Osteoblast (primary cell): Measurements from ENCODE around the gene SRCIN1. TPM values are rescaled to one million over a fixed set of nuclear protein-coding genes. Genes with fewer than 3 reads are reported as not detected.

ENCODE experiments used
- DNase-seq: peaks from one replicate; pipeline ENCODE4 v3.0.0; 2011; ENCODE audit warnings: low spot score, mixed read lengths; ENCODE audit not compliant: insufficient read length; ENCODE audit errors: missing footprints
- H2AFZ ChIP-seq: 2 replicates; pipeline ENCODE4 v1.6.0; 2011; ENCODE audit warnings: mild to moderate bottlenecking, low read length
- H3K27ac ChIP-seq: 2 replicates; pipeline ENCODE4 v1.5.1; 2011; ENCODE audit warnings: mild to moderate bottlenecking, low read depth, low read length, moderate library complexity
- H3K27me3 ChIP-seq: 2 replicates; pipeline ENCODE4 v1.6.0; 2012; ENCODE audit warnings: mild to moderate bottlenecking, control low read depth, inconsistent platforms, low read length, moderate library complexity; ENCODE audit not compliant: insufficient read depth
- H3K36me3 ChIP-seq: 2 replicates; pipeline ENCODE4 v1.5.1; 2011; ENCODE audit warnings: mild to moderate bottlenecking, low read length, control low read depth, moderate library complexity; ENCODE audit not compliant: insufficient read depth
- H3K4me1 ChIP-seq: 2 replicates; pipeline ENCODE4 v1.5.1; 2011; ENCODE audit warnings: mild to moderate bottlenecking, low read length, control low read depth, moderate library complexity; ENCODE audit not compliant: insufficient read depth
- H3K4me2 ChIP-seq: 2 replicates; pipeline ENCODE4 v1.6.0; 2011; ENCODE audit warnings: mild to moderate bottlenecking, low read length; ENCODE audit not compliant: insufficient read depth
- H3K4me3 ChIP-seq: fragments of 200-600 bp; sonication (generic); 3 replicates; pipeline ENCODE4 v1.5.1; 2012; ENCODE audit warnings: mild to moderate bottlenecking, low read length, inconsistent platforms; ENCODE audit not compliant: insufficient read depth
- H3K79me2 ChIP-seq: 2 replicates; pipeline ENCODE4 v1.6.0; 2012; ENCODE audit warnings: mild to moderate bottlenecking, low read length, control low read depth, inconsistent platforms; ENCODE audit not compliant: insufficient read depth
- H3K9me3 ChIP-seq: 2 replicates; pipeline ENCODE4 v1.5.1; 2011; ENCODE audit warnings: low read depth, low read length, control low read depth
- H4K20me1 ChIP-seq: 2 replicates; pipeline ENCODE4 v1.6.0; 2012; ENCODE audit warnings: mild to moderate bottlenecking, low read length, control low read depth; ENCODE audit not compliant: insufficient read depth
- CTCF ChIP-seq: IDR thresholded peaks from 2 replicates; pipeline ENCODE4 v1.5.1; 2011; ENCODE audit warnings: mild to moderate bottlenecking, low read depth, low read length, moderate library complexity; ENCODE audit errors: extremely low read depth
- total RNA-seq: library from RNA; depleted of rRNA; stranded (reverse); fragments of >200 nt; gene quantifications from 2 replicates; pipeline ENCODE4 v1.2.3, GENCODE V29; 2012

Gene SRCIN1
- total RNA-seq, 1 donor = not detected

DNA sequence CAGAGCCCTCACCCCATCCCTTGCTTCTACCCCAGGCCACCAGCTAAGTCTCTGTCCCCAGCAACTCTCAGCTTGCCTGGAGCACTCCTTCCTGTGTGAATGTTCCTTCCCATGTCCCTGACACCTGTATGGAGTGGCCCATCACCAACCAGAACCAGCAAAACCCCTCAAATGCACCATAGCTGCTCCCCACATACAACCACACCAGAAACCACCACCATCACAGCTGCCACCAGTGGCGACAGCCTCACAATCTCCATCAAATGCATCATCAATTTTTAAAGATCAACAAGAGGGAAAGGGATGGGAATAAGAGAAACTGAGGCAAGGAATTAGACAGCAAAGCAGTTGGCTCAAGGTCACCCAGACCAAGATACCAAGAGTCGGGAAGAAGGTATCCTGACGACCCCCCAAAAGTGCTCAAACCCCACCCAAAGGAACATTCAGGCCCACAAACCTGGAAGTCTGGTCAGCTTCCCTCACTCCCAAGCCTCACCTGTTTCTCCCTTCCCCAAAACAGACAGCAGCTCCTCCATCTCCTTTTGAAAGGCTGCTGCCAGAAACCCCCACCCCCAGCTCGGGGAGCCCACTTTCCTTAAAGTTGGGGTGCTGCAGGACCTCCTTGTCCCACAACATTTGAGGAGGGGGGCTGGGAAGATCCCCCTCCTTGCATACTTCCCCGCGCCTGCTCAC, 1.8 kb downstream of the SRCIN1 start:
- H3K9me3 ChIP-seq = no peaks in the 10 kb centered on the region
- no peak overlapping the region for H2AFZ ChIP-seq
- H3K4me3 ChIP-seq = no peak overlapping the region
- H3K79me2 ChIP-seq = no peaks in the 10 kb centered on the region
- H3K36me3 ChIP-seq = no peaks in the 10 kb centered on the region
- peaks cover 74% of the 10 kb centered on the region for H3K27me3 ChIP-seq
- no peak overlapping the region for H3K4me2 ChIP-seq
- H3K4me1 ChIP-seq = no peaks in the 10 kb centered on the region
- peak; percentile 56 for DNase-seq
- TF ChIP-seq CTCF = no peak
- H4K20me1 ChIP-seq = peaks cover 2% of the 10 kb centered on the region
- no peak overlapping the region for H3K27ac ChIP-seq

- DNase-seq = peak; percentile 74
- H3K27me3 ChIP-seq = peaks cover 74% of the 10 kb centered on the region
These were observed 2.6 kb downstream of the SRCIN1 start for GRCh38 chr17:38602956-38603785.

DNA sequence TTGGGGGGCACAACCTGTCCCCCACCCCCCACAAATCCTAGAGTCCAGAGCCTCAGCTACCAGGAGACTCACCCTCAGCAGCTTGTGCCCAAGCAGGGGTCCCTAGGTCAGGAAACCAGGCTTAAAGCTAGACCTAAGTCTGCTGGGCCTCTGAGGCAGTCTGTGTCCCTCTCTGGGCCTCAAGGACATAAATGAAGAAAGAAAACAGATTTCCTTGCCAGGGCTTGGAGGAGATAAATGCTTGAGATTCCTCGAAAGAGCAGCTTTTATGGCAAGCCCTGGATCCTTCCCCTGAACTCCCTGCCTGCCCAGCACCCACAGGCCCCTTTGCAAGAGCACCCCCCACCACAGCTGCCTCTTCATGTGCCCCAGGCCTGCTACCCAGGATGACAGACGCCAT, 3.3 kb downstream of the SRCIN1 start:
- no peak overlapping the region for H3K4me2 ChIP-seq

More at GRCh38 chr17:38602956-38603785, 2.6 kb downstream of the SRCIN1 start:
- Histone ChIP-seq H3K79me2 (no peaks in the 10 kb centered on the region), H2AFZ (no peak overlapping the region), H3K4me3 (no peak overlapping the region), H3K27ac (no peak overlapping the region), H3K4me1 (no peaks in the 10 kb centered on the region), H4K20me1 (peaks cover 4% of the 10 kb centered on the region), H3K4me2 (no peak overlapping the region), H3K9me3 (no peaks in the 10 kb centered on the region), H3K36me3 (no peaks in the 10 kb centered on the region)
- no peak for TF ChIP-seq CTCF

More for the DNA sequence above, 3.3 kb downstream of the SRCIN1 start:
- Histone ChIP-seq H3K36me3 (no peaks in the 10 kb centered on the region), H2AFZ (no peak overlapping the region), H3K27me3 (peaks cover 74% of the 10 kb centered on the region), H3K9me3 (no peaks in the 10 kb centered on the region), H4K20me1 (peaks cover 4% of the 10 kb centered on the region), H3K27ac (no peak overlapping the region), H3K79me2 (no peaks in the 10 kb centered on the region), H3K4me3 (no peak overlapping the region), H3K4me1 (no peaks in the 10 kb centered on the region)
- TF ChIP-seq CTCF = no peak
- peak; percentile 78 for DNase-seq
